PC-9 (cell line): Measurements from ENCODE around the gene MAFB. TPM values are rescaled to one million over a fixed set of nuclear protein-coding genes. Genes with fewer than 3 reads are reported as not detected.

Experiments used
- BruUV-seq: library from RNA; stranded (reverse); fragments of 400-500 nt; replicated peaks from 2 replicates; lab custom pipeline; 2021; lab: Mats Ljungman, UMichigan
- CTCF ChIA-PET: fragments of 300-600 bp; sonication (Branson Sonifier 250); formaldehyde crosslinking; loops from one replicate; lab custom pipeline; 2022; ENCODE audit warnings: antibody characterized with exemption; lab: Charles Lee
- POLR2A ChIA-PET: fragments of 300-600 bp; sonication (Branson Sonifier 250); formaldehyde crosslinking; loops from one replicate; lab custom pipeline; 2022; ENCODE audit warnings: antibody characterized with exemption; ENCODE audit not compliant: unreplicated experiment; lab: Charles Lee
- DNase-seq, 2 experiments: peaks; one replicate each; pipeline versions ENCODE4 v3.0.0 to v3.0.0-alpha.2; 2015 to 2022; ENCODE audit warnings: mixed read lengths in 1 of 2
- H2AFZ ChIP-seq: fragments of 200-600 bp; sonication (generic); 2 replicates; pipeline ENCODE4 v1.8.1; 2017; ENCODE audit warnings: antibody characterized with exemption
- H3F3A ChIP-seq: fragments of 200-600 bp; sonication (generic); 2 replicates; pipeline ENCODE4 v1.8.1; 2017; ENCODE audit warnings: antibody characterized with exemption, mild to moderate bottlenecking, low read depth; ENCODE audit not compliant: insufficient read depth
- H3K27ac ChIP-seq: fragments of 200-600 bp; sonication (generic); 2 replicates; pipeline ENCODE4 v1.6.1; 2016; ENCODE audit warnings: mixed run types
- H3K27me3 ChIP-seq: fragments of 200-600 bp; sonication (generic); 2 replicates; pipeline ENCODE4 v1.6.1; 2016; ENCODE audit warnings: low read depth, mixed run types; ENCODE audit not compliant: insufficient read depth
- H3K36me3 ChIP-seq: fragments of 200-600 bp; sonication (generic); 2 replicates; pipeline ENCODE4 v1.6.1; 2016; ENCODE audit warnings: low read depth, mixed run types
- H3K4me1 ChIP-seq: fragments of 200-600 bp; sonication (generic); replicated peaks from 2 replicates; pipeline ENCODE4 v1.6.1; 2016; ENCODE audit warnings: mixed run types; ENCODE audit not compliant: insufficient read depth
- H3K4me2 ChIP-seq: fragments of 200-600 bp; sonication (generic); 2 replicates; pipeline ENCODE4 v1.6.1; 2017; ENCODE audit warnings: mixed run types
- H3K4me3 ChIP-seq: fragments of 200-600 bp; sonication (generic); 2 replicates; pipeline ENCODE4 v1.6.1; 2016; ENCODE audit warnings: mixed run types
- H3K79me2 ChIP-seq: fragments of 200-600 bp; sonication (generic); 2 replicates; pipeline ENCODE4 v1.6.1; 2017; ENCODE audit warnings: low read depth, mixed run types
- H3K9me2 ChIP-seq: fragments of 200-600 bp; sonication (generic); 2 replicates; pipeline ENCODE4 v1.8.1; 2017; ENCODE audit warnings: mild to moderate bottlenecking; ENCODE audit not compliant: insufficient read depth
- H3K9me3 ChIP-seq: fragments of 200-600 bp; sonication (generic); 2 replicates; pipeline ENCODE4 v1.8.1; 2016; ENCODE audit warnings: low read depth; ENCODE audit not compliant: insufficient read depth
- H4K20me1 ChIP-seq: fragments of 200-600 bp; sonication (generic); 2 replicates; pipeline ENCODE4 v1.8.1; 2017; ENCODE audit not compliant: insufficient read depth
- CTCF ChIP-seq: fragments of 200-600 bp; sonication (generic); conservative IDR thresholded peaks from 2 replicates; pipeline ENCODE4 v1.6.1; 2017; ENCODE audit warnings: mixed run types, antibody characterized with exemption, mild to moderate bottlenecking, moderate library complexity
- EZH2 ChIP-seq: fragments of 200-600 bp; sonication (generic); IDR thresholded peaks from 2 replicates; pipeline ENCODE4 v1.8.0; 2017; ENCODE audit warnings: antibody characterized with exemption, low read depth
- intact Hi-C: fragments of 100-400 bp; cut with micrococcal nuclease; formaldehyde crosslinking; loops from one replicate; pipeline ENCODE4 v1.10.0; 2022; ENCODE audit not compliant: unreplicated experiment
- total RNA-seq: library from RNA; stranded (reverse); gene quantifications from 2 replicates; pipeline ENCODE4 v1.2.3, GENCODE V29; 2021

MAFB gene
- total RNA-seq, 1 experiment from 2014 or later: not detected

GRCh38 chr20:40718982-40719729 lies 30.1 kb upstream of the MAFB start:
- Histone ChIP-seq H4K20me1 (no peaks in the 10 kb centered on the region), H3K4me1 (no peaks in the 10 kb centered on the region), H3F3A (no peaks in the 10 kb centered on the region), H3K4me2 (no peak overlapping the region), H3K79me2 (no peaks in the 10 kb centered on the region), H3K27ac (no peak overlapping the region), H3K4me3 (no peak overlapping the region), H2AFZ (no peak overlapping the region), H3K36me3 (no peaks in the 10 kb centered on the region), H3K9me2 (no peaks in the 10 kb centered on the region), H3K27me3 (peaks cover 98% of the 10 kb centered on the region), H3K9me3 (no peaks in the 10 kb centered on the region)
- DNase-seq: no peak
- intact Hi-C loops: no loop called here
- BruUV-seq: no TSS peak
- POLR2A ChIA-PET: no interaction called here
- TF ChIP-seq EZH2: no peak
- TF ChIP-seq CTCF: no peak
- CTCF ChIA-PET: no interaction called here

GRCh38 chr20:40718214-40718977 lies 29.4 kb upstream of the MAFB start:
- BruUV-seq: no TSS peak
- no peaks in the 10 kb centered on the region for H3K79me2 ChIP-seq
- no peaks in the 10 kb centered on the region for H4K20me1 ChIP-seq
- no peaks in the 10 kb centered on the region for H3K9me2 ChIP-seq
- ChIA-PET CTCF (no interaction called here), POLR2A (no interaction called here)
- TF ChIP-seq CTCF: no peak
- TF ChIP-seq EZH2: no peak
- H3K4me2 ChIP-seq: no peak overlapping the region
- no peak for DNase-seq
- H3K36me3 ChIP-seq: no peaks in the 10 kb centered on the region
- intact Hi-C loops: no loop called here
- H3K4me3 ChIP-seq: no peak overlapping the region
- H3K27ac ChIP-seq: no peak overlapping the region
- no peaks in the 10 kb centered on the region for H3K4me1 ChIP-seq
- peaks cover 98% of the 10 kb centered on the region for H3K27me3 ChIP-seq
- H2AFZ ChIP-seq: no peak overlapping the region
- H3K9me3 ChIP-seq: no peaks in the 10 kb centered on the region
- no peaks in the 10 kb centered on the region for H3F3A ChIP-seq

- Histone ChIP-seq H3K9me2 (no peaks in the 10 kb centered on the region), H3K4me1 (no peaks in the 10 kb centered on the region), H3K4me2 (no peak overlapping the region), H2AFZ (no peak overlapping the region), H3K36me3 (no peaks in the 10 kb centered on the region), H3F3A (no peaks in the 10 kb centered on the region), H3K79me2 (no peaks in the 10 kb centered on the region), H3K27me3 (peaks cover 100% of the 10 kb centered on the region), H4K20me1 (no peaks in the 10 kb centered on the region), H3K9me3 (no peaks in the 10 kb centered on the region), H3K4me3 (no peak overlapping the region), H3K27ac (no peak overlapping the region)
- BruUV-seq: no TSS peak
- ChIA-PET POLR2A (interaction anchor here (0.6 kb wide), 1 partner anchor 1664 kb away, joined by 3 read pairs; no protein-coding TSS in a partner anchor), CTCF (no interaction called here)
- intact Hi-C loops: no loop called here
- TF ChIP-seq CTCF (no peak), EZH2 (no peak)
- no peak for DNase-seq
These were observed 28.4 kb upstream of the MAFB start for GRCh38 chr20:40717343-40717865.
